Neural progenitor cell (in vitro differentiated cells): ENCODE measurements around the gene POLR2C.

ENCODE experiments used
- EZH2 ChIP-seq: fragments of 200-600 bp; sonication (generic); IDR thresholded peaks from 2 replicates; pipeline ENCODE4 v1.6.1; 2017; ENCODE audit warnings: antibody characterized with exemption, mild to moderate bottlenecking, moderate library complexity
- TF ChIP-seq, protein P1 (sequence below): fragments of 200-600 bp; sonication (generic); IDR thresholded peaks from 2 replicates; pipeline ENCODE4 v1.5.1; 2017; ENCODE audit warnings: antibody characterized with exemption, mild to moderate bottlenecking

- TF ChIP-seq, protein P1, sequence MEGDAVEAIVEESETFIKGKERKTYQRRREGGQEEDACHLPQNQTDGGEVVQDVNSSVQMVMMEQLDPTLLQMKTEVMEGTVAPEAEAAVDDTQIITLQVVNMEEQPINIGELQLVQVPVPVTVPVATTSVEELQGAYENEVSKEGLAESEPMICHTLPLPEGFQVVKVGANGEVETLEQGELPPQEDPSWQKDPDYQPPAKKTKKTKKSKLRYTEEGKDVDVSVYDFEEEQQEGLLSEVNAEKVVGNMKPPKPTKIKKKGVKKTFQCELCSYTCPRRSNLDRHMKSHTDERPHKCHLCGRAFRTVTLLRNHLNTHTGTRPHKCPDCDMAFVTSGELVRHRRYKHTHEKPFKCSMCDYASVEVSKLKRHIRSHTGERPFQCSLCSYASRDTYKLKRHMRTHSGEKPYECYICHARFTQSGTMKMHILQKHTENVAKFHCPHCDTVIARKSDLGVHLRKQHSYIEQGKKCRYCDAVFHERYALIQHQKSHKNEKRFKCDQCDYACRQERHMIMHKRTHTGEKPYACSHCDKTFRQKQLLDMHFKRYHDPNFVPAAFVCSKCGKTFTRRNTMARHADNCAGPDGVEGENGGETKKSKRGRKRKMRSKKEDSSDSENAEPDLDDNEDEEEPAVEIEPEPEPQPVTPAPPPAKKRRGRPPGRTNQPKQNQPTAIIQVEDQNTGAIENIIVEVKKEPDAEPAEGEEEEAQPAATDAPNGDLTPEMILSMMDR, result no peak
- no peak for TF ChIP-seq EZH2
These were observed 45.6 kb downstream of the POLR2C start for GRCh38 chr16:57508035-57508425.
